GM12878 (cell line): ENCODE results near the gene NUDT3. TPM values are rescaled to one million over a fixed set of nuclear protein-coding genes. Genes with fewer than 3 reads are reported as not detected.

Source experiments
- ATAC-seq: fragments of 200-7000 bp; cut with Tn5 transposase; 3 replicates; pipeline ENCODE4 v1.9.1; 2020; ENCODE audit warnings: mild to moderate bottlenecking, moderate library complexity
- BruUV-seq: library from RNA; stranded (reverse); fragments of 400-500 nt; replicated peaks from 2 replicates; lab custom pipeline; 2021; lab: Mats Ljungman, UMichigan
- CTCF ChIA-PET: fragments of 300-600 bp; sonication (Branson Sonifier 250); formaldehyde crosslinking; extraction: SDS; loops from one replicate; lab custom pipeline; 2021; ENCODE audit warnings: inconsistent platforms; lab: Yijun Ruan, JAX
- POLR2A ChIA-PET: fragments of 350-600 bp; formaldehyde crosslinking; extraction: SDS; loops from one replicate; lab custom pipeline; 2021; ENCODE audit warnings: inconsistent platforms; lab: Charles Lee
- RAD21 ChIA-PET: fragments of 300-600 bp; sonication (Branson Sonifier 250); formaldehyde crosslinking; loops from one replicate; lab custom pipeline; 2023; ENCODE audit warnings: antibody characterized with exemption; ENCODE audit not compliant: unreplicated experiment; lab: Charles Lee
- SMC1A ChIA-PET: fragments of 300-600 bp; sonication (Branson Sonifier 250); formaldehyde crosslinking; loops from one replicate; lab custom pipeline; 2023; ENCODE audit not compliant: unreplicated experiment, uncharacterized antibody; lab: Charles Lee
- DNase-seq: peaks from one replicate; pipeline ENCODE4 v3.0.0-alpha.2; 2011; ENCODE audit warnings: low read depth, low spot score
- FAIRE-seq: peaks from 3 replicates; lab custom pipeline; 2011; peaks lifted over from hg19 to GRCh38; lab: Jason Lieb, UNC
- H2AFZ ChIP-seq: 2 replicates; pipeline ENCODE4 v1.6.0; 2011; ENCODE audit warnings: low read depth, low read length, control low read depth; ENCODE audit not compliant: control insufficient read depth
- H3K27ac ChIP-seq: 2 replicates; pipeline ENCODE4 v1.5.1; 2011; ENCODE audit warnings: control low read depth; ENCODE audit not compliant: control insufficient read depth, insufficient read depth
- H3K27me3 ChIP-seq, 2 experiments: replicated peaks in 1 of 2; 2 replicates each; pipeline versions ENCODE4 v1.6.0 to v1.6.1; 2011; ENCODE audit warnings: low read length in 1 of 2; ENCODE audit not compliant: control insufficient read depth in 2 of 2, insufficient read depth in 2 of 2
- H3K36me3 ChIP-seq, 2 experiments: 2 replicates each; pipeline ENCODE4 v1.5.1; 2011; ENCODE audit warnings: low read length in 1 of 2; ENCODE audit not compliant: control insufficient read depth in 2 of 2, insufficient read depth in 2 of 2
- H3K4me1 ChIP-seq: 2 replicates; pipeline ENCODE4 v1.6.1; 2011; ENCODE audit warnings: mild to moderate bottlenecking, low read length, moderate library complexity, mixed read lengths; ENCODE audit not compliant: control insufficient read depth, insufficient read depth
- H3K4me2 ChIP-seq: 2 replicates; pipeline ENCODE4 v1.6.0; 2011; ENCODE audit warnings: control low read depth; ENCODE audit not compliant: control insufficient read depth, insufficient read depth
- H3K4me3 ChIP-seq: fragments of 200-600 bp; sonication (generic); 2 replicates; pipeline ENCODE4 v1.5.1; 2016
- H3K79me2 ChIP-seq: 2 replicates; pipeline ENCODE4 v1.6.0; 2011; ENCODE audit warnings: low read length; ENCODE audit not compliant: control insufficient read depth, insufficient read depth
- H3K9ac ChIP-seq: 2 replicates; pipeline ENCODE4 v1.8.0; 2011; ENCODE audit warnings: low read length, control low read depth, mixed read lengths; ENCODE audit not compliant: control insufficient read depth, insufficient read depth
- H3K9me3 ChIP-seq: replicated peaks from 3 replicates; pipeline ENCODE4 v1.5.1; 2011; ENCODE audit warnings: mild to moderate bottlenecking, low read length; ENCODE audit not compliant: control insufficient read depth, insufficient read depth
- H4K20me1 ChIP-seq: 2 replicates; pipeline ENCODE4 v1.6.0; 2011; ENCODE audit not compliant: control insufficient read depth, insufficient read depth
- ATF7 ChIP-seq: fragments of 450-650 bp; IDR thresholded peaks from 2 replicates; pipeline ENCODE4 v1.6.1; 2016; ENCODE audit warnings: low read depth, mild to moderate bottlenecking
- BACH1 ChIP-seq: fragments of 450-650 bp; IDR thresholded peaks from 2 replicates; pipeline ENCODE4 v1.6.1; 2017; ENCODE audit warnings: mild to moderate bottlenecking, borderline replicate concordance
- BMI1 ChIP-seq: fragments of 450-650 bp; IDR thresholded peaks from 2 replicates; pipeline ENCODE4 v1.6.1; 2016; ENCODE audit warnings: mild to moderate bottlenecking, moderate library complexity, borderline replicate concordance
- FOS ChIP-seq: IDR thresholded peaks from 3 replicates; pipeline ENCODE4 v1.6.1; 2011; ENCODE audit warnings: borderline replicate concordance; ENCODE audit not compliant: insufficient read length; ENCODE audit errors: extremely low read depth
- HDGF ChIP-seq: fragments of 450-650 bp; IDR thresholded peaks from 2 replicates; pipeline ENCODE4 v1.6.1; 2016; ENCODE audit warnings: antibody characterized with exemption
- JUND ChIP-seq: IDR thresholded peaks from 2 replicates; pipeline ENCODE4 v1.6.1; 2012; ENCODE audit warnings: low read depth, mild to moderate bottlenecking, low read length, improper control_type of control experiment, moderate library complexity
- MEF2B ChIP-seq: fragments of 450-650 bp; IDR thresholded peaks from 2 replicates; pipeline ENCODE4 v1.6.1; 2018; ENCODE audit warnings: mild to moderate bottlenecking, moderate library complexity; ENCODE audit not compliant: partially characterized antibody, poor library complexity, severe bottlenecking
- MTA3 ChIP-seq: IDR thresholded peaks from 2 replicates; pipeline ENCODE4 v1.6.1; 2012; ENCODE audit warnings: low read length, inconsistent platforms, borderline replicate concordance
- NFXL1 ChIP-seq: fragments of 450-650 bp; IDR thresholded peaks from 2 replicates; pipeline ENCODE4 v1.6.1; 2017; ENCODE audit warnings: antibody characterized with exemption, mild to moderate bottlenecking, borderline replicate concordance
- PAX8 ChIP-seq: fragments of 450-650 bp; IDR thresholded peaks from 2 replicates; pipeline ENCODE4 v1.6.1; 2017; ENCODE audit warnings: mild to moderate bottlenecking, moderate library complexity
- SIX5 ChIP-seq: IDR thresholded peaks from 2 replicates; pipeline ENCODE4 v1.6.1; 2011; ENCODE audit warnings: mild to moderate bottlenecking, low read depth, low read length, moderate library complexity; ENCODE audit not compliant: severe bottlenecking
- ZNF24 ChIP-seq: fragments of 450-650 bp; IDR thresholded peaks from 2 replicates; pipeline ENCODE4 v1.6.1; 2017; ENCODE audit warnings: antibody characterized with exemption, mild to moderate bottlenecking
- WGBS: methylation state at CpG from one replicate; pipeline ENCODE4 v1.1.6; 2016; ENCODE audit warnings: low lambda C conversion rate; ENCODE audit not compliant: insufficient replicate concordance, insufficient coverage; ENCODE audit errors: missing lambda C conversion rate; 5-methylcytosine and 5-hydroxymethylcytosine counted together
- in situ Hi-C: fragments of 300-500 bp; cut with MboI; formaldehyde crosslinking; loops from 9 replicates; pipeline ENCODE4 v1.14.3; 2018; ENCODE audit warnings: mixed read lengths
- intact Hi-C: fragments of 100-400 bp; cut with micrococcal nuclease; formaldehyde crosslinking; loops from one replicate; pipeline ENCODE4 v1.14.2; 2022; ENCODE audit not compliant: unreplicated experiment
- polyA plus RNA-seq, 11 experiments: library from polyadenylated mRNA; depleted of rRNA in 4 of 11; unstranded in 6 of 11; stranded (reverse) in 5 of 11; fragments of >200 nt; fragmentation: Nextera tagmentation in 4 of 11; fragmentation: Illumina TruSeq in 1 of 11; extraction: Ambion mirVana in 4 of 11; extraction: Trizol in 1 of 11; gene quantifications; 1 replicate in 1 of 11; 2 replicates in 10 of 11; pipeline versions ENCODE4 v1.2.1 to v1.2.3, GENCODE V29; 2011 to 2016; ENCODE audit warnings: inconsistent platforms in 2 of 11, missing spikeins in 2 of 11, low read depth in 1 of 11
- total RNA-seq, 4 experiments: library from RNA; depleted of rRNA in 3 of 4; stranded (reverse); fragments of >200 nt in 3 of 4; fragmentation: Illumina TruSeq in 1 of 4; extraction: Trizol in 1 of 4; gene quantifications; 2 replicates each; pipeline versions ENCODE4 v1.2.1 to v1.2.3, GENCODE V29; 2013 to 2021
- TF ChIP-seq, protein P1 (sequence below): fragments of 450-650 bp; IDR thresholded peaks from 2 replicates; pipeline ENCODE4 v1.6.1; 2014; ENCODE audit warnings: mild to moderate bottlenecking

Gene NUDT3
- total and polyA plus RNA-seq, 10 of the 15 experiments (the other 5 are each of a cell fraction or from before 2014, with no cell fraction given): 2.4 to 32.3 (median 25.5) TPM

DNA sequence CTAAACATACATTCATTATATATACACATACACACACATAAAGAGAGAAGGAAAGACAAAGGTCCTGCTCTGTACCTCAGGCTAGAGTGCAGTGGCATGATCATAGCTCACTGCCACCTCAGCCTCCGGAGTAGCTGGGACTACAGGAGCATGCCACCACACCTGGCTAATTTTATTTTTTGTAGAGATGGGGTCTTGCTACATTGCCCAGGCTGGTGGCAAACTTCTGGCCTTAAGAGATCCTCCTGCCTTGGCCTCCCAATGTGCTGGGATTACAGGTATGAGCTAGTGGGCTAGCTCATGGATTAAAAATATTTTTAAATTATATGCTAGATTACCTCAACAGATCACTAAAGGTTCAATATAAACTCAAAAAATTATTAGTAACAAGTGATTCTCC, 30.3 kb downstream of the NUDT3 start:
- Histone ChIP-seq H3K9me3 (no peaks in the 10 kb centered on the region), H4K20me1 (no peaks in the 10 kb centered on the region), H3K27me3 (no peaks in the 10 kb centered on the region), H3K9ac (no peak overlapping the region), H3K4me2 (peak overlapping the region; percentile 83; the same call in 1 of the 2 replicates), H3K79me2 (peaks cover 66% of the 10 kb centered on the region), H3K27ac (peak overlapping the region; percentile 4; the same call in 1 of the 2 replicates), H3K36me3 (no peaks in the 10 kb centered on the region), H3K4me1 (peaks cover 8% of the 10 kb centered on the region), H3K4me3 (no peak overlapping the region), H2AFZ (no peak overlapping the region)
- ATAC-seq (no peak), FAIRE-seq (no peak), DNase-seq (no peak)
- POLR2A ChIA-PET: interaction anchor here (0.6 to 3.0 kb wide), 8 partner anchors 9 to 53 kb away, joined by 3 to 14 read pairs (median 4); no protein-coding TSS in a partner anchor
- RAD21 ChIA-PET: interaction anchor here (0.9 to 4.1 kb wide), 11 partner anchors 11 to 530 kb away, joined by 3 to 20 read pairs (median 5); partner anchors contain the start of gene SMIM29
- CTCF ChIA-PET: interaction anchor here (0.7 to 1.5 kb wide), 7 partner anchors 11 to 592 kb away, joined by 3 to 6 read pairs (median 3); no protein-coding TSS in a partner anchor
- WGBS: 50% methylated on average over 1 of the region's 1 CpG
- no TSS peak for BruUV-seq
- SMC1A ChIA-PET: interaction anchor here (0.7 to 4.5 kb wide), 16 partner anchors 10 to 113 kb away, joined by 3 to 26 read pairs (median 10); partner anchors contain the start of genes NUDT3 and RPS10
- TF ChIP-seq NFXL1 (no peak), MEF2B (no peak), ZNF24 (no peak), BACH1 (no peak), HDGF (no peak), ATF7 (no peak), FOS (no peak), BMI1 (no peak), PAX8 (no peak), SIX5 (no peak), MTA3 (no peak), JUND (no peak)
- TF ChIP-seq, protein P1, sequence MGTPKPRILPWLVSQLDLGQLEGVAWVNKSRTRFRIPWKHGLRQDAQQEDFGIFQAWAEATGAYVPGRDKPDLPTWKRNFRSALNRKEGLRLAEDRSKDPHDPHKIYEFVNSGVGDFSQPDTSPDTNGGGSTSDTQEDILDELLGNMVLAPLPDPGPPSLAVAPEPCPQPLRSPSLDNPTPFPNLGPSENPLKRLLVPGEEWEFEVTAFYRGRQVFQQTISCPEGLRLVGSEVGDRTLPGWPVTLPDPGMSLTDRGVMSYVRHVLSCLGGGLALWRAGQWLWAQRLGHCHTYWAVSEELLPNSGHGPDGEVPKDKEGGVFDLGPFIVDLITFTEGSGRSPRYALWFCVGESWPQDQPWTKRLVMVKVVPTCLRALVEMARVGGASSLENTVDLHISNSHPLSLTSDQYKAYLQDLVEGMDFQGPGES: no peak
- intact Hi-C loops: no loop called here
- in situ Hi-C loops: no loop called here
